GM19463 (cell line): Measurements from ENCODE around the gene ABCA7.

ENCODE experiments used
- ATAC-seq: cut with Tn5 transposase; IDR thresholded peaks from one replicate; pipeline ENCODE4 v1.9.1; 2021; ENCODE audit warnings: mild to moderate bottlenecking, moderate library complexity; ENCODE audit not compliant: unreplicated experiment

Gene ABCA7, protein sequence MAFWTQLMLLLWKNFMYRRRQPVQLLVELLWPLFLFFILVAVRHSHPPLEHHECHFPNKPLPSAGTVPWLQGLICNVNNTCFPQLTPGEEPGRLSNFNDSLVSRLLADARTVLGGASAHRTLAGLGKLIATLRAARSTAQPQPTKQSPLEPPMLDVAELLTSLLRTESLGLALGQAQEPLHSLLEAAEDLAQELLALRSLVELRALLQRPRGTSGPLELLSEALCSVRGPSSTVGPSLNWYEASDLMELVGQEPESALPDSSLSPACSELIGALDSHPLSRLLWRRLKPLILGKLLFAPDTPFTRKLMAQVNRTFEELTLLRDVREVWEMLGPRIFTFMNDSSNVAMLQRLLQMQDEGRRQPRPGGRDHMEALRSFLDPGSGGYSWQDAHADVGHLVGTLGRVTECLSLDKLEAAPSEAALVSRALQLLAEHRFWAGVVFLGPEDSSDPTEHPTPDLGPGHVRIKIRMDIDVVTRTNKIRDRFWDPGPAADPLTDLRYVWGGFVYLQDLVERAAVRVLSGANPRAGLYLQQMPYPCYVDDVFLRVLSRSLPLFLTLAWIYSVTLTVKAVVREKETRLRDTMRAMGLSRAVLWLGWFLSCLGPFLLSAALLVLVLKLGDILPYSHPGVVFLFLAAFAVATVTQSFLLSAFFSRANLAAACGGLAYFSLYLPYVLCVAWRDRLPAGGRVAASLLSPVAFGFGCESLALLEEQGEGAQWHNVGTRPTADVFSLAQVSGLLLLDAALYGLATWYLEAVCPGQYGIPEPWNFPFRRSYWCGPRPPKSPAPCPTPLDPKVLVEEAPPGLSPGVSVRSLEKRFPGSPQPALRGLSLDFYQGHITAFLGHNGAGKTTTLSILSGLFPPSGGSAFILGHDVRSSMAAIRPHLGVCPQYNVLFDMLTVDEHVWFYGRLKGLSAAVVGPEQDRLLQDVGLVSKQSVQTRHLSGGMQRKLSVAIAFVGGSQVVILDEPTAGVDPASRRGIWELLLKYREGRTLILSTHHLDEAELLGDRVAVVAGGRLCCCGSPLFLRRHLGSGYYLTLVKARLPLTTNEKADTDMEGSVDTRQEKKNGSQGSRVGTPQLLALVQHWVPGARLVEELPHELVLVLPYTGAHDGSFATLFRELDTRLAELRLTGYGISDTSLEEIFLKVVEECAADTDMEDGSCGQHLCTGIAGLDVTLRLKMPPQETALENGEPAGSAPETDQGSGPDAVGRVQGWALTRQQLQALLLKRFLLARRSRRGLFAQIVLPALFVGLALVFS (N-terminal part only)

DNA sequence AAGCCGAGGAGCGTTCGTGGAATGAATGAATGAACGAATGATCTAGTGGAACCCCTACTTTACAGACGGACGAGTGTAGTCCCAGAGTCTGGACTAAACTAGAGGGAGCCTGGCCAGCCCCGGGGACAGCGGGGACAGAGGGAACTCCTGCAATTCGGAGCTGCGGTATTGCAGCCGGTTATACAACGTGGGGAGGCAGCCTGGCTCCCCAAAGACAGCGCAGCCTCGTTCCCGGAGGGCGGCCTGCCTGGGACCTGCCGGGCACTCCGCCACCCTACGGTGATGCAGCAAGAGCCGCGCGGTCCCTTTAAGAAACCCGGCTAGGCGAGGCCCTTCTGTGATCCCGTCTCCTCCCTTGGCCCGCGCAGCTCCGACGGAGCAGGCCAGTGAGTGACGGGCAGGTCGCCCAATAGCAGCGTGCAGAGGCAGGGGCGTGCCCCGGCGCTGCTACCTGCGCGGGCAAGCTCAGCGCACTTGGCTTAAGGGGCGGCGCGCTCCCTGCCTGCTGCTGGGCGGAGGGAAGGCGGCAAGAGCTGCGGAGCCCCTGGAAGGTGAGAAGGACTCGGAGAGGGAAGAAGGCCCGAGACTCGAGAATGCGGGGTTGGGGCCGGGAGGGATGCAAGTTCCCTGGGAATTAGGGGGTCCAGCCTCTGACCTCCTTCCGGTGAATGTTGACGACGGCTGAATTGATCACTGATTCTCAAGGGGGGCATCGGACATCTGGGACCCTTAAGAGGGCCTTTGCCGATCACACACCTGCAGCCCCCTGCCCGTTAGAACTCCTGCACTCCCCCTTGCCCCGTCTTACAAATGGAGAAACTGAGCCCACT, at the start of gene ABCA7:
TSS of gene ABCA7 (plus strand) at position 462 of the 830 bp plus-strand sequence. CDS start 1,255 bp downstream, outside the sequence.
- ATAC-seq, result peak; percentile 77

DNA sequence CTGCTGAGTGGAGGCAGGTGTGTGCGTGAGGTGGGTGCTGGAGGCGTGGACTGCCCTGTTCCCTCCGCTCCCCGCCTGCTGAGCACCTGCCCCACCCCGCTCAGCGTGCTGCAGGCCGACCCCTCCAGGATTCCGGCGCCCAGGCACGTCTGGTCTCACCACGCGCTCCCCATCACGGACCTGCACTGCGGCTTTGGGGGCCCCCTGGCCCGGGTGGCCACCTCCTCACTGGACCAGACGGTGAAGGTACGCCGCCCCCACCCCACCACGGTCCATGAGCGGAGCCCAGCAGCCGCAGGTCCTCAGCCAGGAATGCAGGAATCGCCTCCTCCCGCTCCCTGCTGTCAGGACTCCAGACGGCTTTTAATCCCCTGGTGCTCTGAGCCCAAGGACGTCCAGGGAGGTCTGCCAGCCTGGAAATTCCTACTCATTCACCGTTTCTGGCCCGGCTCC, 49.8 kb upstream of the ABCA7 start:
- no peak for ATAC-seq

DNA sequence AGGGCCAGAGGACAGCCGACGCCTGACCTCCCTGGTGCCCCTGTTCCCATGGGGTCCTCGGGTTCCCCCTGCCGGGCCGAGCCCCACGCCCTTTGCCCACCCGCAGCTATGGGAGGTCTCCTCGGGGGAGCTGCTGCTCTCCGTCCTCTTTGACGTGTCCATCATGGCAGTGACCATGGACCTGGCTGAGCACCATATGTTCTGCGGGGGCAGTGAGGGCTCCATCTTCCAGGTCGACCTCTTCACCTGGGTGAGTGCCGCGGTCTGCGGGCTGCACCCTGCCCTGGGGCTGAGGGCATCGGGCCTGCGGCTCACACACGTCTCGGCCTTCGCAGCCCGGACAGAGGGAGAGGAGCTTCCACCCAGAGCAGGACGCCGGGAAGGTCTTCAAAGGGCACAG, 49.2 kb upstream of the ABCA7 start:
- ATAC-seq, result no peak

DNA sequence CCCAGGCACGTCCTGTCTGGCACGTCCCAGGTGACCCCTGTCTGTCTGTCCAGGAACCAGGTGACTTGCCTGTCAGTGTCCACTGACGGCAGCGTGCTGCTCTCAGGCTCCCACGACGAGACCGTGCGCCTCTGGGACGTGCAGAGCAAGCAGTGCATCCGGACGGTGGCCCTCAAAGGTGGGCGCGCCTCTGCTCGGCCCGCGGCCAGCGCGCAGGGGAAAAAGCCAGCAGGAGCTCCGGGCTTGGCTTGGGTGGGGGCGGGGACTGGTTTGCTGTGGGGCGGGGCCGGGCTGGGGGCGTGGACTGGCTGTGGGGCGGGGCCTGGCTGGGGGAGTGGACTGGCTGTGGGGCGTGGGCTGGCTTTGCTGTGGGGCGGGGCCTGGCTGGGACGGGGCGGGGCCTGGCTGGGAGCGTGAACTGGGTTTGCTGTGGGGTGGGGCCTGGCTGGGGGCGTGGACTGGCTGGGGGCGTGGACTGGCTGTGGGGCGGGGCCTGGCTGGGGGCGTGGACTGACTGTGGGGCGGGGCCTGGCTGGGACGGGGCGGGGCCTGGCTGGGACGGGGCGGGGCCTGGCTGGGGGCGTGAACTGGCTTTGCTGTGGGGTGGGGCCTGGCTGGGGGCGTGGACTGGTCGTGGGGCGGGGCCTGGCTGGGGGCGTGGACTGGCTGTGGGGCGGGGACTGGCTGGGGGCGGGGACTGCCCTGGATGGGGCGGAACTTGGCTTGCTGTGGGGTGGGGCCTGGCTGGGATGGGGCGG, 48.6 kb upstream of the ABCA7 start:
- ATAC-seq, result no peak

DNA sequence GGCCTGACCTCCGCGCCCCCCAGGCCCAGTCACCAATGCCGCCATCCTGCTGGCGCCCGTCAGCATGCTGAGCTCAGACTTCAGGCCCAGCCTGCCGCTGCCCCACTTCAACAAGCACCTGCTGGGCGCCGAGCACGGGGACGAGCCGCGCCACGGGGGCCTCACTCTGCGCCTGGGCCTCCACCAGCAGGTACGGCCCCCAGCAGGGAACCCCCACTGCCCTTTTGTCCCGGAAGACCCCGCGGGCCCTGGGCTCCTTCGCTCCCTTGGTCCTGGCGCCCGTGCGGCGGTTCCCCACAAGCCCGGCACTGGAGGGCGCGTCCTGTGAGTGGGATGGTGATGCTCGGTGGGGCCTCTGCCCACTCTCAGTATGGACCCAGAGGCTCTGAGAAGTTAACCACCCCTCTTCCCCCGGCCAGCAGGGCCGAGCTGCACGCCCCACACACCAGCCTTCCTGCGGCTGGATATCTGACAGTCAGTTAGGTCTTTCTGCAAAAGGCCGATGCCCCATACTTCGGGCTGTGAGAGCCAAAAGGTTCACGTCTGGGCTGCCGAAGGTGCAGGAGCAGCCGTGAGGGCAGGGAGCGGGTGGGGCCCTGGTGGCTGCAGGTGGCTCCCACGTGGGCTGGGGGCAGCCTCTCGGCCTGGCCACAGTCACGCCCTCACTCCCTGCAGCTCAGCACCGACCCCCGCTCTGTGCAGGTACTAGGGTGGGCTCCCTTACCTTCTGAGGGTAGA, 47.8 kb upstream of the ABCA7 start:
- no peak for ATAC-seq

DNA sequence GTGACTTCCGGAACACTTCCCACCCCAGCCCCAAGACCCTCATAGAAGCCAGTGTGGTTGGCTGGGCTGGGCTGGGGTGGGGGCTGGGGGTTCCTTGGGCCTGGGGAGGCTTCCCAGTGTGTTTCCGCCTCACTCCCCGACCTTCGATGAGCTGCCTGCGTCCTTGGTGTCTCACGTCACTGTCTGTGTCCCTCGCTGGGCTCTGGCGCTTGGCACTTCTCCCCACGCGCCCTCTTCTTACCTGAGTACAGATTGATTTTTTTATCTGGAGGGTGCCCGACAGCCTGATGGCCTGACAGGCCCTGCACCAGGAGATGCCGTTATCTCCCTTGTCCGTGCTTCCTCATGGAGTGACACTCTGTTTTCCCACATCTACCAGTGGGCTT, 47.2 kb upstream of the ABCA7 start:
- no peak for ATAC-seq

DNA sequence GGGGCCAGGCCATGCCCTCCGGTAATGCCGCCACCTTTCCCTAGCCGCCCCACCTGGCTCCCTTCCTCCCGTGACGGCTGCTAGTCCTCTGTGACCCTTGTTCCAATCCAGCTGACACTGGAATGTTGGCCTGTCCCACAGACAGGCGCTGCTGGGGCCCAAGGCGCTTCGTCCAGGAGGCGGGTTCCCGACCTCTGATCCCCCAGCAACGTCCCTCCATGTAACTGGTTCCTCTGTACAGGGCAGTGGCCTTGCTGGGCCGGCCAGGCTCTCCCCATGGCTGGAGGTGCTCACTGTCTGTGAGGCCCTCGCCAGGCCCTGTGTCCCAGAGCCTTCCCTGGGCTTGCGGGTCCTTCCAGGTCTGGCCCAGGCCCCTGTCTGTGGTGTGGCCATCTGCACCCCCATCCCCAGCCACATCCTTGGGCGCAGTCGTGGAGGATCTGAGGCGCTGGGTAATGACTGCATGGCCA, 46.5 kb upstream of the ABCA7 start:
- ATAC-seq, result no peak

DNA sequence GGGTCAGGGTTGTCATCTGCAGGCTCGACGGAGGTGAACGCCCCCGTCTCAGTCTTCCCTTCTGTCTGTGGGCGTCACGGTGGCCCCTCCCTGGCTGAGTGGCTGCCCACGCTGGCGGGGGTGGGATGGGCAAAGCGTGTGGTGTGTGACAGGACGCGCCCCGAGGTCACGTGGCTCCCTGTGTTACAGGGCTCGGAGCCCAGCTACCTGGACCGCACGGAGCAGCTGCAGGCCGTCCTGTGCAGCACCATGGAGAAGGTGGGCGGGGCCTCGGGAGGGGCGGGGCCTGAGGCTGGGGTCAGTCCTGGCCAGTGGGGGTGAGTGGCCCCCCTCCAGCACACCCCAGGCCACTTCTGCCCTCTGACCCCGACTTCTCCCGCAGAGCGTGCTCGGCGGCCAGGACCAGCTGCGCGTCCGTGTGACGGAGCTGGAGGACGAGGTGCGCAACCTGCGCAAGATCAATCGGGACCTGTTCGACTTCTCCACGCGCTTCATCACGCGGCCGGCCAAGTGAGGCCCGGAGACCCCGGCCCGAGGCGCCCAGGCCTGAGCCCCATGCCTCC, 46.0 kb upstream of the ABCA7 start:
- no peak for ATAC-seq

DNA sequence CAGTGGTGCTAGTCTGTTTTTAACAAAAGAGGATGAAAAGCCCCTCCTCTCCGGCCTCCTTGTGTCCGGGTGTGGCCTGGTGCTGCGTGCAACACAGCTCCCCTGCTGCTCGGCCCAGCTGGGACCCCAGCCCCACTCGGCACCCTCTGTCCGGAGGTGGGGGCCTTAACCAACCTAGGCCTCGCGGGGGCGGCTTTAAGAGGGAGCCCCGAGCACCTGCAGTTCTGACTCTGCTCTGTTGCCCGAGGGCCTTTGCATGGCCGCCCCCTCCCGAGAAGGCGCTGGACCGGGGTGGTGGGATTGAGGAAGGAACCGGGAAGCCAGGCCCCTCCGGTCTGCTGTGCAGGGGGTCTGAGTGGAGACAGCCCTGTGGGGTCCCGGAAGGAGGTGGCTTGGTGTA, 45.4 kb upstream of the ABCA7 start:
- no peak for ATAC-seq

DNA sequence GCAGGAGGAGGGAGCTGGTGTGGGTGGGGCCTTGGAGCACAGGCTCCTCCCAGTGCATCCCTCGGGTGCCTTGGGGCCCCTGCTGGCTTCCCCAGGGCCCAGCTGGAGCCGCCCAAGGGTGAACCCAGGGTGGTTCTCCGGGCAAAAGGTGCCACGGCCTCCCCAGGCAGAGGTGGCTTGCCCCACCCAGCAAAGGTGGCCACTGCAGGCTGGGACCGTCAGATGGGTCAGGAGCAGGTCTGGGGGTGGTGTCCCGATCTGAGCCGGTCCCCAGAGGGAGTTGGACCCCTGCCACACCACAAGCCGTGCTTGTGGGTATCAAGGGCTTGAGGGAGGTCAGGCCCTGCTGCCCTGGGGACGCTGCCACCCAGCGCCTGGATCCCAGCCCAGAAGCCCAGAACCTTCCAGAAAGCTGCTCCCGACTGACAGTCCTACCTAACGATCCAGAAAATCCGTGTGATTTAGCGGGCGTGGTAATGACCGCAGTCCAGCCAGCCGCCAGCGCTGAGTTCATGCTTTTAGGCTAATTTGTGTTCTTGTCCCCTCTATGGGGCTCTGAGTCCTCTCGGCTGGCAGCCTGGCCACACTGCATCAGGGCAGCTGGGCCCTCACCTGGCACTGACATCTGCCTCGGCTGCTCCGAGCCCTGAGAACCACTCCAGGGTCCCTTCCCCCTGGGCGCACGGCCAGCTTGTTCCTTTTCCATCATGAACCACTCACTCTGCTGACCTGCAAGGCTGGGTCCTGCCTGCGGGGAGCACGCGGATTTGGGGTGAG, 44.7 kb upstream of the ABCA7 start:
- ATAC-seq, result no peak

DNA sequence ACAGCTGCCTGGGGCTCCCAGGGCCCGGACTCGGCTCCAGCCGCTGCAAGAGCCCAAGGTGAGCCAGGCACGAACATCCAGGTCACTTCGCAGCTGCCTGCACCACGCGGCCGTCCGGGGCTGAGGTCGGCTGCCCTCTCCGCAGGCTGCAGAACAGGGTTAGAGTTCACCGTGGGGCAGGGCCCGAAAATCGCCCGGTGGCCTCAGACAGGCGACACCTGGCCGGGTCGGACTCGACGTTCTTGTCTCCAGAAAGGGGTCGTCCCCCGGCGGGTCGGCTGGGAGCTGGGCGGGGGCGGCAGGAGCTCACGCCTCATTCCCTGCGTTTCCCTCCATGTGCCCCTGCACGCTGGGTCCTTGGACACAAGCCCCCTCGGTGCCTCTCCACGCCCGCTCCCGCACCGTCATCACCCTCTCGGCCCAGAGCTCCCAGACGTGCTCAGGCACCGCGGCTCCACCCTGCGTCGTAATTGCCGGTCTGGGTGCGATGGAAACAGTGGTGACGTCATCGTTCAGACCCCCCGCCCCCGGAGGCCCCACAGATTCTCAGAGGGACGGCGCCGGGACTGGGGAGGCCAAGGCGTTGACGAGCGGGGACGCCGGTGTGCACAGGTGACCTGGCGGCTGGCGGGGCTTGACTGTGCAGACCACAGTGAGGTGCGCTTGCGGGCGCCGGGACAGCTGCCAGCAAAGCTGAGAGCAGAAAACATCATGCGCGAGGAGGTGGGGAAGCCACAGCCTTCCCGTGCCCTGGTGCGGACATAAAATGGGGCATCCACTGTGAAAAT, 43.7 kb upstream of the ABCA7 start:
- no peak for ATAC-seq

DNA sequence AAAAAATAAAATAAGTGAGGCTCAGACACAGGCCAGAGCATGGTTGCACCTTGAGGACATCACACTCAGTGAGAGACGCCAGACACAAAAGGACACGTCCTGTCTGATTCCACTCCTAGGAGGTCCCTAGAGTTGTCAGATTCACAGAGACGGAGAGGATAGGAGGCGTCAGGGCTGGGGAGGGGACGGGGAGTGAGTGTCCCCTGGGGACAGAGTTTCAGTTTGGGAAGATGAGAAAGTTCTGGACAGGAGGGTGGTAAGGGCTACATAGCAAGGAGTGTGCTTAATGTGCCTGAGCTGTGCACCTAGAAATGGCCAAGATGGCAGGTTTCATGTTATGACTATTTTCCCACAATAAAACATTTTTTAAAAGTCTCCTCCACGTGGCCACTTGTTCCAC, 41.8 kb upstream of the ABCA7 start:
- ATAC-seq, result no peak

DNA sequence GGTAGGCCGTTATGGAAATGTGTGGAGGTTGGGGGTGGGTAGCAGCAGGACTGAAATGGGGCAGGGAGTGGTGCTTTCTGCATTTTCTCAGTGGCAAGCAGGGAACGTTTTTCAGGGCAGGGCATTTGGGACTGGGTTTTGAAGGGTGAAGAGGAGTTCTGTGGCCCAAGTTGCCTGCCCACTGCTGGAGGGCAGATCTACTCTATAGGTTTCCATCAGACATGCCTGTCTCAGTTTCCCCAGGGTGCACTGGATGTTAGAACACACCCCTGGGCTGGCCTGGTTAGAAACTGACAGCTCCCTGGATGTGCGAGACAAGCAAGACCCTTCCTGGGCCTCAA, 40.6 kb upstream of the ABCA7 start:
- no peak for ATAC-seq

DNA sequence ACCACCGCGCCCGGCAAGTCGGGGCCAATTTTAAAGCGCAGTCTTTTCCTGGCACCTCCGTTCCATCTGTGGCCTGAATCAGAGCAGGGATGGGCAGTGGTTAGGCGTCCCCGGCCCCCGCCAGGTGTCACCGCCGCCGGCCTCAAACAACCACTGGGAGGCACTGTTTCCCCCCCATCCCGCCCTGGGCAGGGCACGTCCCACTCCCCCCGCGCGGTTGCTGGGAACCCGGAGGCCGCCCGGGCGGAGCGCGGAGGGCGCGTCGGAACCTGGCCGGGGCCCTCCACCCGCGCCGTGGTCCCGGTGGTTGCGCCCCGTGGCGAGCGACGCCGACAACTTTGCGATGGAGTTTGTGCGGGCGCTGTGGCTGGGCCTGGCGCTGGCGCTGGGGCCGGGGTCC, 39.8 kb upstream of the ABCA7 start, which contains the start of gene GRIN3B:
TSS of gene GRIN3B (plus strand) at position 325 of the 400 bp plus-strand sequence. CDS start at position 344, 19 bp downstream.
- no peak for ATAC-seq

DNA sequence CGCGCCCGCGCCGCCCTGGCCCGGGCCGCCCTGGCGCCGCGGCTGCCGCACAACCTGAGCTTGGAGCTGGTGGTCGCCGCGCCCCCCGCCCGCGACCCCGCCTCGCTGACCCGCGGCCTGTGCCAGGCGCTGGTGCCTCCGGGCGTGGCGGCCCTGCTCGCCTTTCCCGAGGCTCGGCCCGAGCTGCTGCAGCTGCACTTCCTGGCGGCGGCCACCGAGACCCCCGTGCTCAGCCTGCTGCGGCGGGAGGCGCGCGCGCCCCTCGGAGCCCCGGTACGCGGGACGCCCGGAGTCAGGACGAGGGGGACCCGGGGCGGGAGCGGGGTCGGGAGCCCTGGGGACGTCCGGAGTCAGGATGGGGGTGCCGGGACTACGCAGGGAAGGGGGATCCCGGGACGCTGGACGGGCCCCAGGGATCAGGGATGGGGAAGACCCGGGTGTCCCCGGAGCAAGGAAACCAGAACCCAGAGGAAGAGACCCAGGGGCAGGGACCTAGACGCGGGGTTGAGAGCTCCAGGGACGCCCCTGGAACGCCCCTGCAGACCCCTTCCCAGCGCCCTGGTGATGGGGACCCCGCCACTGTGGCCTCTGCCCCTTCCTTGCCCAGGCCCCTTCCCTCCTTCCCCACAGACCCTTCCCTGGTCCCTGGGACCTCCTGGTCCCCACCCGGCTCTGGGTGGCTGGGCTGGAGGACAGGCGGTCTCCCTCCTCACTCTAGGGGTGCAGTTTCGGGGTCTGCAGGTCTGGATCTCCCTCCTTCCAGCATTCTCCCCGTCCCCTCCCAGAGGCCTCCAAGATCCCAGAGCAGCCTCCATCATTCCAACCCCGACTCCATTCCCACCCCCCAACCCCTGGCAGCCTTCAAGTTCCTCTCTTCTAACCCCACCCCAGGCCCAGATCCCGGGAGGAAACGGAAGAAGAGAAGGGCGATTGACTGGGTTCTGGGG, 39.0 kb upstream of the ABCA7 start:
- no peak for ATAC-seq
